HG03342 (cell line): Measurements from ENCODE around the gene GRIA1.
A peak's percentile ranks its signal among the peaks of the same experiment; 100 is the strongest.

Experiments used
- ATAC-seq: cut with Tn5 transposase; IDR thresholded peaks from one replicate; pipeline ENCODE4 v1.9.1; 2021; ENCODE audit warnings: mild to moderate bottlenecking, moderate library complexity; ENCODE audit not compliant: unreplicated experiment

Gene GRIA1

GRCh38 chr5:153544706-153545105 lies 54.2 kb downstream of the GRIA1 start:
- no peak for ATAC-seq

GRCh38 chr5:153546566-153546965 lies 56.1 kb downstream of the GRIA1 start:
- ATAC-seq = no peak

- ATAC-seq = no peak
These were observed 61.1 kb downstream of the GRIA1 start for GRCh38 chr5:153551537-153552079.

- ATAC-seq = no peak
These were observed 62.4 kb downstream of the GRIA1 start for GRCh38 chr5:153552886-153553285.

GRCh38 chr5:153555420-153556114 lies 65.1 kb downstream of the GRIA1 start:
- no peak for ATAC-seq

GRCh38 chr5:153558957-153559356 lies 68.5 kb downstream of the GRIA1 start:
- no peak for ATAC-seq

- no peak for ATAC-seq
These were observed 69.5 kb downstream of the GRIA1 start for GRCh38 chr5:153559926-153560325.

- no peak for ATAC-seq
These were observed 71.7 kb downstream of the GRIA1 start for GRCh38 chr5:153562189-153562588.

- no peak for ATAC-seq
These were observed 75.4 kb downstream of the GRIA1 start for GRCh38 chr5:153565822-153566221.

GRCh38 chr5:153569036-153569435 lies 78.6 kb downstream of the GRIA1 start:
- ATAC-seq = no peak

- no peak for ATAC-seq
These were observed 80.7 kb downstream of the GRIA1 start for GRCh38 chr5:153571162-153571561.

- no peak for ATAC-seq
These were observed 82.1 kb downstream of the GRIA1 start for GRCh38 chr5:153572411-153573145.

GRCh38 chr5:153573326-153574033 lies 83.0 kb downstream of the GRIA1 start:
- no peak for ATAC-seq

- ATAC-seq = no peak
These were observed 93.9 kb downstream of the GRIA1 start for GRCh38 chr5:153584126-153584959.

- no peak for ATAC-seq
These were observed 94.5 kb downstream of the GRIA1 start for GRCh38 chr5:153584960-153585359.

- no peak for ATAC-seq
These were observed 95.3 kb downstream of the GRIA1 start for GRCh38 chr5:153585622-153586277.

- no peak for ATAC-seq
These were observed 101.6 kb downstream of the GRIA1 start for GRCh38 chr5:153592081-153592480.

- no peak for ATAC-seq
These were observed 104.3 kb downstream of the GRIA1 start for GRCh38 chr5:153594785-153595184.

GRCh38 chr5:153598099-153598498 lies 107.6 kb downstream of the GRIA1 start:
- ATAC-seq = peak; percentile 40

- peak; percentile 86 for ATAC-seq
These were observed 110.9 kb downstream of the GRIA1 start for GRCh38 chr5:153601377-153601776.
